T1000 (cell line): ENCODE data around the gene ATP6V1G3.
"Not testable (repeated sequence)": the region's sequence is repeated elsewhere in the genome, so short reads cannot be mapped to it uniquely, and the experiment has no call there.

Experiments used
- DNase-seq: peaks from one replicate; lab custom pipeline; 2025; ENCODE audit warnings: mixed read lengths; lab: John Stamatoyannopoulos, UW

ATP6V1G3 gene

DNA sequence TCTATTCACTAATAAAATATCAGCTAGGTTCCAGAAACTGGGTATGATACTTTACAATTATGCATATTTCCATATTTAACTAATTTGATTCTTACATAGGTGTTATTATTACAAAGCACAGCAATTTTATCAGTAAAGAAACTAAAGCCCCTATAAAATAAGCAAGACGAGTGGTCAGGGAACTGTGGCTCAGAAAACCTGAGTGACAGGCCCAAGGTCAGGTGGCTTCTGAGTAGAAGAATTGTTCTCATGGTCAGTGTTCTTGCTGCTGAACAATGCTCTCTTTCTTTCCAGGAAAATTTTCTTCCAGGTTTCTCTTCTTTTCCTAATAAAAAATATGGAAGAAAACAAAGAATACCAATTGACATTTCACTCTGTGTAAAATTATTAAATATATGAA lies 2.2 kb upstream of the ATP6V1G3 start:
- DNase-seq: no peak

GRCh38 chr1:198541737-198542136 lies 1.3 kb upstream of the ATP6V1G3 start:
- DNase-seq: no peak

DNA sequence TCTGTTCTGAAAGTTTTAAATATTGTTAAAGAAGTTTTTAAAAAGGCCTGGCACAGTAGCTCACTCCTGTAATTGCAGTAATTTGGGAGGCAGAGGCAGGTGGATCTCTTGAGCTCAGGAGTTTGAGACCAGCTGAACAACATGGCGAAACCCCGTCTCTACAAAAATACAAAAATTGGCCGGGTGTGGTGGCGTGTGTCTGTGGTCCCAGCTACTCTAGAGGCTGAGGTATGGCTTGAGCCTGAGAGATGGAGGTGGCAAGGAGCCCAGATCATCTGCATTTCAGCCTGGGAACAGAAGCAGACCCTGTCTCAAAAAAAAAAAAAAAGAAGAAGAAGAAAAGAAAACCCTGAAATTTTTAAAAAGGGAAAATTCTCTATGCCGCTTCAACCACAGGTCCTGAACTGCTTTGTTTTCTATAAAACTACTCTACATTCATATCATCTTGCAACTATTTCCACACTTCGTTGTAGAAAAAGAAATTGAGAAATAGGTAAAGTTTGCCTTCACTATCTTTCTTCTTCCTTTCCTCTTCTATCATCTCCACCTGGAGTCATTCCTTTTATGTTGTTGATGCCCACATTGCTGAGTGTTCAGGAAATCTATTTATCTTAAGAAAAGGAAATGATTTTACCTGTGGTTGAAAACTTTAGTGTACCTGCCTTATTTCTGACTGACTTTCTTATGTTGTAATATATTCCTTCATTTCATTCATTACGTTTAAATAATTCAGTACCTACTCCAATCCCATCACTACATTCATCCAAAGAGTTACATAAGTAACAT lies 1.7 kb downstream of the ATP6V1G3 start:
- no peak for DNase-seq

DNA sequence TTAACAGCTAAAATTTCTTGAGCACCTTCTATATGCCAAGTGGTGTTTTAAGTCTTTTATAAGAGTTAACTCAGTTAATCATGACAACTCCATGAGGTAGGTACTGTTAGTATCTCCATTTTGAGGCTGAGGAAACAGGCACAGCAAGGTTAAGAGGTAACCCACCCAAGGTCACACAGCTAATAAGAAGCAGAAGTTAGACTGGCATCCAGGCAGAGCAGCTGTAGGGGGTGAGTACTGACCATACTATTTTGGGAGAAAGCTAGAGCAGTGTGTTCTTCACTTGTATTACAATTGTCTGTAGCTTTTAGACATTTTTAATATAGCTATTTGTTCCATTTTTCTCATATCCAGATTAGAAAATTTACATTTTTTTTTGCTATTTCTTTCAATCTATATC lies 4.8 kb downstream of the ATP6V1G3 start:
- DNase-seq: no peak

DNA sequence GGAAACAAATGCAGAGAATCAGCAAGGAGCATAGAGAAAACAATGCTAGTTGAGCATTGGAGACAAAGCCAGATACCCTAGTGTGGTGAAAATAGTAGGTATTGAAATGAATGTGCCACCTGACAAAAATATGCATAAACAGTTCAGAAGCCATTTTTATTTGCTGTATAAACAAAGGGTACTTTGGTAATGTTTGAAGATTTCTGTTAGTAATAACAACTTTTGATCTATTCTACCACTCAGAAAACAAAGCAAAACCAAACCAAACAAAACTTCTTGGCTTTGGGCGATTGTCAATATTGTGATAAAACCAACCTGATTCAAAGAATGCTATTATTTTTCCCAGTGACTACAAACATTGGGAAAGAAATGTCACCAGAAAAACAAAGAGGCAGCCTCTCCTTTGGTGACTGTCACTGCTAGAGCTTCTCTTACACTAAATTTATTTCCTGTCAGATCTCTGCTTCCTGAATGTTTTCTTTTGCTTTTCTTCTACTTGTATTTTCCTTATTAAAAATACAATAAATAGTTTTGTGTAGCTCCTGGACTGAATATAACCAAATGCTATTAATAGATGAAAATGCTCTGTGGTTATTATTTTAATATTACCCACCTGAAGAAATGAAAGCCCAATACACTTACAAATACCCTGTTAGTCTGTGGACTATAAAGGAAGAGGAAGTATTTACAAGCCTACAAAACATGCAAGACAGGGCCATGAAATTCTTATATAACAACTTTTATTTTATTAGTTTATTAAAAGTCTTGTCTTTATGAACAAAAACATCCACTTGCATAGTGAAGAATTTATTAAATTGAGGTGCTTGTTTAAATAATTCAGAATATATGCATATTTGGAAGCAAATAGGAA lies 5.7 kb downstream of the ATP6V1G3 start:
- DNase-seq: no peak

- DNase-seq: no peak
Observed at GRCh38 chr1:198531891-198532290, 8.6 kb downstream of the ATP6V1G3 start.

- no peak for DNase-seq
Observed at GRCh38 chr1:198530953-198531352, 9.5 kb downstream of the ATP6V1G3 start.

- DNase-seq: no peak
Observed at GRCh38 chr1:198529414-198529813, 11.1 kb downstream of the ATP6V1G3 start.

GRCh38 chr1:198528364-198528763 lies 12.1 kb downstream of the ATP6V1G3 start:
- no peak for DNase-seq

DNA sequence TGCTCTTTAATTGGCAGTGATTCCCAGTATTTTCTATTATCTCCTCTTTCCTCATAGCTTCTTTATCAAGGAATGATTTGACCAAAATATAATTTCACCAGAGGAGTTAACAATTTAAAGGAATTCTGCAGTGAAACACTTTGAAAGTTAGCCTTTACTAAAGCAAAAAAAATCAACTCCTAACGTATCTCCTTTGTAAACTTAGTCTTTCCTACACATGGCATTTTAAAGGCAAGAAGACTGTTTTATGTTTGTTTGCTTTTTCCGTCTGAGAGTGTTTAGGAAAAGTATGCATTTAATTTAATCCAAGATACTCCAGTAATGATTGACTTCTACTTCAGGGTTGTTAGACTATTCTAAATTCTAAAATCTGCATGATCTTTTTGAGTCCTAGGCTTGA lies 15.9 kb downstream of the ATP6V1G3 start:
- DNase-seq: no peak

DNA sequence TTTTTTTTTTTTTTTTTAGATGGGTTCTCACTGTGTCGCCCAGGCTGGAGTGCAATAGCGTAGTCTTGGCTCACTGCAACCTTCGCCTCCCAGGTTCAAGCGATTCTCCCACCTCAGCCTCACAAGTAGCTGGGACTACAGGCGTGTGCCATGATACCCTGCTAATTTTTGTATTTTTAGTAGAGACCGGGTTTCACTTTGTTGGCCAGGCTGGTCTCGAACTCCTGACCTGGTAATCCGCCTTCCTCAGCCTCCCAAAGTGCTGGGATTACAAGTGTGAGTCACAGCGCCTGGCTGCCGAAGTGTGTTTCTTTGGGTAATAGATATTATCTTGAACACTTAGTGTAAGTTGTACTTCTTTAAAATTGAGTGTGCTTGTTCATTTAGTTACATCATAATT lies 16.4 kb downstream of the ATP6V1G3 start:
- DNase-seq: not testable (repeated sequence)

- DNase-seq: no peak
Observed at GRCh38 chr1:198523182-198523950, 17.1 kb downstream of the ATP6V1G3 start.

GRCh38 chr1:198520524-198521254 lies 19.8 kb downstream of the ATP6V1G3 start:
- no peak for DNase-seq

- DNase-seq: no peak
Observed at GRCh38 chr1:198519639-198520501, 20.6 kb downstream of the ATP6V1G3 start.

DNA sequence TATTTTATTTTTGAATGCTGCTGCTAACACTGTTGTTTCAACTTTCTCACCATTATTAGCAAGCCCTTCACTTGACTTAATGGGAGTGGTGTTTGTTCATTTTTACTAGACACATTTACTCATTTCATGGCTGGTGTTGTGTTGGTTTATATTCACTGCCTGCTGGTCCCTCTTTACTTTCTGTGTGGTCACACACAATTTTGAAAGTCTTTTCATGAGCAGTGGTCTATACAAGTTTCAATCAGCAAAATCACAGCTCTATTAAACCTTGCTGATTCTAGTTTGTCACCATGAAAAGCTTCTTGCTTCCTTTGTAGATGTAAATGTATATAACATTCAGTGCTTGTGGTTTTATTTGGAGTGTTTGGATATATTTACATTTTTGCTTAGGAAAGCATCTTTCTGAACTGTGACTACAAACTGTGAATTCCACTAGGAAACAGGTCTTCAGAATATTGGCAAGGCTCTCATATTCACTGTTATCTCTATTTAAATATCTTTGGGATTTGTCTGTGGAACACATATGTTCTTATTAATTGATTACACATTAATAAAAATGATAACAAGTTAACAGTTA lies 22.8 kb downstream of the ATP6V1G3 start:
- no peak for DNase-seq

GRCh38 chr1:198500096-198500495 lies 40.4 kb downstream of the ATP6V1G3 start:
- DNase-seq: no peak

GRCh38 chr1:198499588-198499987 lies 40.9 kb downstream of the ATP6V1G3 start:
- DNase-seq: no peak

DNA sequence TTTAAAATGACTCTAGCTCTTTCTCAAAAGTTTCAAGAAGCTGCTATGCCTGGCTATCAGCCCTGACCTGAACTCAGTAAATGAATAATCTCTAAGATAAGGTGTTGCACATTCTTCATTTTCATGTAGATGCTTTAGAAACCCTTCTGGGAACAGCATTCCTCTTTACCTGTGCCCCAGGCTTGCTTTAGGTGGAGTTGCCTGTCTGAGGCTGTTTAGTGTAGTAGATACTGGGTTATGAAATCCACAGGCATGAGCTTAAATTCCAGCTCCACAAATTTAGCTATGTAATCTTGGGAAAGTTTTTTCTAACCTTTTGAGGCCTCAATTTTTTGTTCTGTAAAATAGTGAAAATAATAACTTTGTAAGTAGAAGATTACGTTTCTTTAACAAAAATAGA lies 41.6 kb downstream of the ATP6V1G3 start:
- no peak for DNase-seq

DNA sequence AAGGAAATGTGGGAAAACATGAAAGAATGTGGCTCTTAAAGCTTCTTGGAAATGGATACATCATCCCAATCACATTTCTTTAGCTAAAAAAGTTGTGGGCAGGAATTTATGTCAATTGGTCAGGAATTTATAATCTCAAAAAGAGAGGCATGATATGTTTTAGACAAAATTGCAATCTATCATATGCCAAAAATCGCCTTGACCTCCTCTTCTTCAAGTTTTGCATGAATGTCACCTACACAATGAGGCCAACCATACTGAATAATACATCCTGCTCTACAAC lies 42.4 kb downstream of the ATP6V1G3 start:
- DNase-seq: no peak

DNA sequence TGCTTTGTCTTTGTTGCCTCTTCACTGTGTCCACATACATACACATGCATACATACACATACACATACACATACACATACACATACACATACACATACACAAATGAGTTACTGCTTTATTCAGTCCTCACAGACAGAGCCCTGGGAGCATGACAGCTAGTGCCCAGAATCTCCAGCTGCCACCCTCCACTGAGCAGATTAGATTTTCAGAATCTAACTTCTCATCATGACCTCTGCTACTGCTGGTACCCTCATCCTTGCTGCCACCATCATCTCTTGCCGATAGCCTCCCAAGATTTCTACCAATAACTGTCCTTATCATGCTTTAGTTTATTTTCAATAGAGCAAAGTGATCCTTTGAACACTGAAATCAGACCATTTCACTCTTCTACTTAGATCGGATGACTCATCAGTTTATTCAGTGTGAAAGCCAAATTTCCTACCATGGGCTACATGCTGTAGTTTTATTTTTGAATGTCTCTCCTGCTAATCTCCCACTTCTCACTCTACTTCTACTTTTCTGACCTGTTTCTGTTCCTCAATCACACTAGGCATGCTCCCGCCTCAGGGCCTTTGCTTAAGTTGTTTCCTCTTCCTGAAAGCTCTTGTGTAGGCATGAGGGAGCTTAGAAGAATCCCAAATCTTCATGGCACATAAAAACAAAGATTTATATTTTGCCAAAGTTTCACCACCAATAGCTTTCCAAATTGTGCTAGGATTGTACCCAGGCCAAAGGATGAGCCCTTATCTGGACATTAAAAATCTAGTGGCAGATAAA lies 43.0 kb downstream of the ATP6V1G3 start:
- no peak for DNase-seq
